ENCODE data around the gene NAAA.
"Not testable (repeated sequence)": the region's sequence is repeated elsewhere in the genome, so short reads cannot be mapped to it uniquely, and the experiment has no call there.

The NAAA gene

GRCh38 chr4:75916091-75916661 is 24.6 kb downstream of the NAAA start:
- peak in 1 of 2 experiments; percentile 1 for DNase-seq

GRCh38 chr4:75912968-75913367 is 27.8 kb downstream of the NAAA start:
- no peak for DNase-seq

GRCh38 chr4:75910831-75911230 is 30.0 kb downstream of the NAAA start:
- DNase-seq, result not testable (repeated sequence)

- DNase-seq, result no peak
Measured at GRCh38 chr4:75909405-75909804, 31.4 kb downstream of the NAAA start.

GRCh38 chr4:75908555-75908954 is 32.3 kb downstream of the NAAA start:
- no peak for DNase-seq

GRCh38 chr4:75907966-75908365 is 32.8 kb downstream of the NAAA start:
- DNase-seq, result no peak

GRCh38 chr4:75904076-75904475 is 36.7 kb downstream of the NAAA start:
- DNase-seq, result no peak

GRCh38 chr4:75902352-75902751 is 38.5 kb downstream of the NAAA start, which contains the start of gene PPEF2:
TSS of gene PPEF2 (minus strand) at chr4:75902452. CDS start at chr4:75896325, 6,127 bp downstream.
- no peak for DNase-seq

GRCh38 chr4:75898536-75898935 is 42.3 kb downstream of the NAAA start:
- DNase-seq, result no peak

GRCh38 chr4:75895744-75896314 is 45.0 kb downstream of the NAAA start:
- DNase-seq, result peak in 1 of 2 experiments; percentile 4

- DNase-seq, result no peak
Measured at GRCh38 chr4:75892508-75892907, 48.3 kb downstream of the NAAA start.

GRCh38 chr4:75891611-75892010 is 49.2 kb downstream of the NAAA start:
- no peak for DNase-seq

GRCh38 chr4:75889537-75890199 is 51.1 kb downstream of the NAAA start:
- DNase-seq, result no peak

- no peak for DNase-seq
Measured at GRCh38 chr4:75886104-75886503, 54.7 kb downstream of the NAAA start.

GRCh38 chr4:75881476-75881875 is 59.3 kb downstream of the NAAA start:
- no peak for DNase-seq

- no peak for DNase-seq
Measured at GRCh38 chr4:75880278-75880677, 60.5 kb downstream of the NAAA start.

- no peak for DNase-seq
Measured at GRCh38 chr4:75878246-75878756, 62.5 kb downstream of the NAAA start.

- no peak for DNase-seq
Measured at GRCh38 chr4:75876218-75876617, 64.6 kb downstream of the NAAA start.

- DNase-seq, result no peak
Measured at GRCh38 chr4:75869100-75869499, 71.7 kb downstream of the NAAA start.

- no peak for DNase-seq
Measured at GRCh38 chr4:75867130-75867529, 73.7 kb downstream of the NAAA start.
